Esophagus muscularis mucosa (tissue), 3 donors: ENCODE results near the gene DENND6B.

Experiments used
- CTCF ChIP-seq, 3 experiments: fragments of 200-600 bp in 2 of 3; fragments of 450-650 bp in 1 of 3; sonication (generic) in 2 of 3; IDR thresholded peaks; one replicate each; pipeline ENCODE4 v1.5.1; 2017 to 2019; ENCODE audit warnings: antibody characterized with exemption in 3 of 3, mild to moderate bottlenecking in 2 of 3, moderate library complexity in 1 of 3
- POLR2A ChIP-seq: fragments of 450-650 bp; IDR thresholded peaks from one replicate; pipeline ENCODE4 v1.6.1; 2017; ENCODE audit warnings: antibody characterized with exemption, moderate library complexity, mild to moderate bottlenecking, low read depth

DNA sequence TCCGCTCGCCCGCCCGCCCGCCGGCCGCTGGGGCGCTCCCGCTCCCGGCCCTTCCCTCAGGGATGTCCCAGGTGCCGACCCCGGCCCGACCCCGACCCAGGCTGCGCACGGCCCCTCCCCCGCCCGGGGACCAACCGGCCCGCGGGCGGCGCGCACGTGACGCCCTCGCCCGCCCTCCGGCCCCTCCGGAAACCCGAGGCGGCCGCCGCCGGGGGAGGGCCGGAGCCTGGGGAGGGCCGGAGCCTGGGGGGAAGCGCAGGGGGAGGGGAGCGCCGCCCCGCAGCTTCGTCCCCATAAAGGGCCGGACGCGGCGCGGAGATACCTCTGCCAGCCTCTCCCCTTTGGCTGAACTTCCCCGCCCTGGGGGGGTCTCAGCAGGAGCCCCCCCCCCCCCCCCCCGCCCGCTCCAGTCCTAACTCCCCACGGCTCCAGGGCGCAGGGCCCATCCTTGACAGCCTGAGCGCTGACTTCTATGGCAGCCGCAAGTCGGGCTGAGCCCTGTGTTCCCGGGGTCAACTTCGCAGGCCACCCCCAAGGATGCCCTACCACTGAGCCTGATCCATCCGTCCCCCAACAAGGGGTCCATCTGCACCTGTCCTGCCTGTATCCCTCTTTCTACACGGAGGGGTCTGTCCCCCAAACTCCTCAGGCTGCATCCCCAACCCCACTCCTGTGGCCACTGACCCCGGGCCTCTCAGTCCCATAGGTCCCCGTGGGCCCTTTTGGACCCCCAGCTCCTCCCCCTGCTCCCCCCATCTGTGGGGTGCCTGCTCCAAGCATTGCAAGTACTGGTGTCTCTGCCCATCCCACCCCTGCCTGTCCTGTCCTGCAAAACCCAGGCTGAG lies 65.0 kb downstream of the DENND6B start, which contains the start of gene MAPK12:
- TF ChIP-seq CTCF (IDR thresholded peaks at IDR 0.05) (no peak), POLR2A (no peak)
